Mononuclear cell (primary cell): Measurements from ENCODE around the gene GINS1. TPM values are rescaled to one million over a fixed set of nuclear protein-coding genes. Genes with fewer than 3 reads are reported as not detected.

Experiments used
- H3K27me3 ChIP-seq: 2 replicates; pipeline ENCODE4 v1.6.0; 2011; ENCODE audit warnings: low read length, control low read depth; ENCODE audit not compliant: insufficient read depth
- H3K4me1 ChIP-seq: 2 replicates; pipeline ENCODE4 v1.5.1; 2011; ENCODE audit warnings: mild to moderate bottlenecking, low read length, control low read depth; ENCODE audit not compliant: insufficient read depth
- H3K4me3 ChIP-seq: 2 replicates; pipeline ENCODE4 v1.5.1; 2011; ENCODE audit warnings: mild to moderate bottlenecking, low read length, moderate library complexity
- H3K9me3 ChIP-seq: 2 replicates; pipeline ENCODE4 v1.5.1; 2011; ENCODE audit warnings: low read depth, mild to moderate bottlenecking, control low read depth, low read length
- total RNA-seq: library from RNA; depleted of rRNA; stranded (reverse); fragments of >200 nt; gene quantifications from one replicate; pipeline ENCODE4 v1.2.3, GENCODE V29; 2012

GINS1 gene
- 0.21 TPM for total RNA-seq

DNA sequence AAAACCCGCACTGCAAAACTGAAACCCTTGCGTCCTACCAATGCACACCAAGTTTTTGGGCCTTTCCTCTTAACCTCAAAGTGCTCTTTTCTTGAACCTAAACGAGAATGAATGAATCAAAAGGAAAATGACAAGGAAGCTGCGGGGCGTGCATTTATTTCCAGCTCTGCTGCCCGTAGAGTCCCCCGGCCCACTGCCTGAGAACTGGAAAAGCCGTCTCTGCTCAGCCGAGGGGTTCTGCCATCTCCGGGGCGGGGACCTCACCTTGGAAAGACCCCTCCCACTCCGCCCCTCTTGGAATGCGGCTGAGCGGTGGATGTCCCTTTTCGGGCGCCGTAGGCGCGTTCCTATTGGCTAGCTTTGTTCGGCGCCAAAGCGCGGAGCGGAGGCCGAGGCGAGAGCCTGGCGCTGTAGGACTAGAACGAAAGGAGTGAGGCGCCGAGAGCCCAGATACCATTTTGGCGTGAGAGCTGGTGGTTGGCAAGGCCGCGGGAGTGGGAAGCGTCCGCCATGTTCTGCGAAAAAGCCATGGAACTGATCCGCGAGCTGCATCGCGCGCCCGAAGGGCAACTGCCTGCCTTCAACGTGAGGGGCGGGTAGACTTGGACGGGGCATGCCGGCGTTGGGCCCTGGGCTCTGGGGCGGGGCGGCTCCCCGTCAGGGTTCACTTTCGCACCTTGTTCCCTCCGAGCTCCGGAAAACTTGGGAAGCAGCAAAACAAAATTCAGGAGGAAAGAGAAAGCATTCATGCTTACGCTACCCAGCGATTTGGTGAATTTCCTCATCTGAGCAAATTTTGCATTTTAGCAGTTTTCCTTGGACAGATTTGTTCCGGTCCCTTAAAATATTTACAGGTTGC is at the start of gene GINS1:
Gene GINS1 (plus strand): TSS at position 363 of the 859 bp plus-strand sequence. CDS start 148 bp downstream, at position 511.
- Histone ChIP-seq H3K9me3 (peaks cover 5% of the 10 kb centered on the region), H3K4me3 (peak within 1 kb of the TSS; percentile 68)

DNA sequence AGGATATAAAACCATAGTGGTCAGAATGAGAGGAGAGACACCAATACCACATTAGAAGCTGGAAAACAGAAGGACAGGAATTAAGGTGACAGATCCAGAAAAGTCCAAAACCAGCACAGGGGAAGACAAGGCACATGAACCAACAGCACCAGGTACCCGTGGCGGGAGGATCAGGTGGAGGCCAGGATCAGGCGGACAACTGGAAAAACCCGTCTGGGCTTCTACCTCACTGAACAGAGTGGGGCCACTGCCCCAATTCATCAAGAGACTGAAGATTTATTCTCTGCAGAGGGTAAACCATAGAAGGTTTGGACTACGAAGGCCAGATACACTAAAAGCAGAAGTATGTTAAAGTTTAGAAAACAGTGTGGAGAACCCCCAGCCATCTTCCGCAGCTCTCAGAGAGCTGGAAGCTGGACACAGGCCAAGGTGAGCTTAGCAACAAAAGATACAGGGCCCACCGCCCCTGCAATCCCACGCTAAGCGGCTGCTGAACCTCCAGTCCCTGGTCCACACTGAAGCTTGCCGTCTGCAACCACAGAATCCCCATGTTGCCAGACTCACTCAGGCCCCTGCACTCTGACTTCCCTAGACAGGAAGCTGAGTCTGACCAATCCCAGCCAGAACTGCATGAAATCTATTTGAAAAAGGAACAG is 46.7 kb upstream of the GINS1 start:
- Histone ChIP-seq H3K4me3 (no peak overlapping the region), H3K27me3 (no peaks in the 10 kb centered on the region), H3K9me3 (no peaks in the 10 kb centered on the region), H3K4me1 (peaks cover 21% of the 10 kb centered on the region)

More for the DNA sequence above, at the start of gene GINS1:
- Histone ChIP-seq H3K27me3 (no peaks in the 10 kb centered on the region), H3K4me1 (peaks cover 18% of the 10 kb centered on the region)

DNA sequence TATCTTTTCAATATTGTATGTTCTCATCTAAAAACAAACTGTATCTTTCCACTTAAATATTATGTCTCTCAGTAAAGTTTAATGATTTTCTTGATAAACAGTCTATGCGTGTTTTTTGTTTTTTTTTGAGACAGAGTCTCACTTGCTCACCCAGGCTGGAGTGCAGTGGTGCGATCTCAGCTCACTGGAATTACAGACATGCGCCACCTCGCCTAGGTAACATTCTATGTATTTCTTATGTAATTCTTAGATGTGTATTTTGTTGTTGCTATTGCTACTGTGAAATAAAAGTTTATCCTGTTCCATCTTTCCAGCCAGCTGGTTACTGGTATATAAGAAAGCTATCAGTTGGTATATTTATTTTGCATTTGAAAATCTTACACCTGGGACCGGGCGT is 46.2 kb upstream of the GINS1 start:
- Histone ChIP-seq H3K27me3 (no peaks in the 10 kb centered on the region), H3K9me3 (no peaks in the 10 kb centered on the region), H3K4me1 (peaks cover 15% of the 10 kb centered on the region), H3K4me3 (no peak overlapping the region)

DNA sequence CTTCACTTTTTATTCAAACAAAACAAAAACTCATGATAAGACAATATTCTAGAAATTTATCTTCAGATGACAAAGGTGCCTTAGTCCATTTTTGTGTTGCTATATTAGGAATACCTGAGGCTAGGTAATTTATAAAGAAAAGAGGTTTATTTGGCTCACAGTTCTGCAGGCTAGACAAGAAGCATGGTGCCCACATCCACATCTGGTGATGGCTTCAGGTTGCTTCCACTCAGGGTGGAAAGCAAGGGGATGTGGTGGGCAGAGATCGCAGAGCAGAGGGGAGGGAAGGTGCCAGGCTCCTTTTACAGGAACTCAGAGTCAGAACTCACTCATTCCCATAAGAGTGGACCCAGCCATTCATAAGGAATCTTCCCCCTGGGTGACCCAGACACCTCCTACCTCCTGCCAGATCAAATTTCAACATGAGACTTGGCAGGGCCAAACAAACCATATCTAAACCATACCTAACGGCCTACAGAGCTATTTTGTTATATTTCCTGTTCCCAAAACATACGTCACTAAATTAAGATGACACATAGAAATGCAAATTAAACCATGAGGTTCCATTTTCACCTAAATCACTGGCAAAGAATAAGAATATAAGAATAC is 43.2 kb upstream of the GINS1 start:
- Histone ChIP-seq H3K4me1 (peaks cover 14% of the 10 kb centered on the region), H3K27me3 (no peaks in the 10 kb centered on the region), H3K9me3 (no peaks in the 10 kb centered on the region), H3K4me3 (no peak overlapping the region)

DNA sequence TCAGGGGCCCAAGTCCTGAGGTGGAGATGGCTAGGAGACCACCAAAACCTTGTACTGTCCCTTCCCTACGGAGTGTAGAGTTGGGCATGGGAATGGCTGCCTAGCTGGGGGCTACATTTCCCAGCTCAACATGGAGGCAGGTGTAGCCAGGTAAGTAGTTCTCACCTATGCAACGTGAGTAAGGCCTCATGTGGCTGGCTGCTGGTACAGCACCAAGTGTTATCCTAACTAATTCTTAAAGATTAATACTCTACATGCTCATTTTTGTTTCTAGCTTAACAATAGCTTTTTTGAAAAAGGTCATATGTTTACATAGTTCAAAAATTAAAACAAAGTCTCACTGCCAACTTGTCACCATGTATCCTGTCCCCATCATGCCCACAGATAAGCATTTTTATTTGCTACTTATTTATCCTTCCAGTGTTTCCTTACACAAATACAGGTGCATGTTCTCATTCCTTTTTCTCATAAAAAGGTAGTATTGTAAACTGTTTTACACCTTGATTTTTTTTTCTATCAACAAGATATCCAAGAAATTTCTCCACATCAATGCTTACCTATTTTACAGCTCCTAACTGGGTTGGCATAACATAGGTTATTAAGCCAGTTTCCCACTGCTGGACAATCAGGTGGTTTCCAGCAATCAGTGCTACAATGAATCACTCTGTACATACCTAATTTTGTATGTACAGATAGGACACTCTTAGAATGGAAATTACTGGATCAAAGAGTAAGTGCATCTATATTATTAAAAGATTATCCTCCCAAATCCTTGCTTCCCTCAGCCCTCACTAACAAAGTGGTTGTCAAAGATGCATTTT is 42.4 kb upstream of the GINS1 start:
- Histone ChIP-seq H3K4me1 (peaks cover 14% of the 10 kb centered on the region), H3K4me3 (no peak overlapping the region), H3K9me3 (no peaks in the 10 kb centered on the region), H3K27me3 (no peaks in the 10 kb centered on the region)

DNA sequence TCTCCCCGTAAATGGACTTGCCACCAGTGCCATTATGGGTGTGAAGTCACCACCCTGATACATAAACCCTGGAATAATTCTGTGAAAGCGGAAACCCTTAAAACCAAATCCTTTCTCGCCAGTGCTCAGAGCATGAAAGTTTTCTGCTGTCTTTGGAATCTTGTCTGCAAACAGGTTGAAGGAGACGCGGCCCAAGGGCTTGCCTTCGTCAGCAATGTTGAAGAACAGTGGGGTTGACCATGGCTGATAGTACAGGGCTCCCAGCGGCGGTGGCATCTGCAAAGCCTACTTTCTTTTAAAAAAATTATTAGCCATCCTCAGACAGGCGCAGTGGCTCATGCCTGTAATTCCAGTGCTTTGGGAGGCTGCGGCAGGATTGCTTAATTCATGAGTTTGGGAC is 38.9 kb upstream of the GINS1 start:
- H3K4me3 ChIP-seq, result no peak overlapping the region
- no peaks in the 10 kb centered on the region for H3K4me1 ChIP-seq
- no peaks in the 10 kb centered on the region for H3K27me3 ChIP-seq
- H3K9me3 ChIP-seq, result no peaks in the 10 kb centered on the region

DNA sequence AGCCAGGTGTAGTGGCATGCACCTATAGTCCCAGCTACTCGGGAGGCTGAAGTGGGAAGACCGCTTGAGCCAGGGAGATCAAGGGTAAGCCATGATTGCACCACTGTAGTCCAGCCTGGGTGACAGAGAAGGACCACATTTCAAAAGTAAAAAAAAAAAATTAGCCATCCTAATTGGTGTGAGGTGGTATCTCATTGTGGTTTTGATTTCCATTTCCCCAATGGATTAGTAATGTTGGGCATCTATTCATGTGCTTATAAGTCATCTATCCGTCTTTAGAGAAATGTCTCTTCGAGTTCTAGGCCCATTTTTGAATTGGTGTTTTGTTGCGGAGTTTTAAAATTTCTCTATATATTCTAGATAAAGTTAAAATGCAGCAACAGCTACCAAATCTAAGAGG is 38.5 kb upstream of the GINS1 start:
- no peaks in the 10 kb centered on the region for H3K4me1 ChIP-seq
- H3K9me3 ChIP-seq, result no peaks in the 10 kb centered on the region
- no peak overlapping the region for H3K4me3 ChIP-seq
- H3K27me3 ChIP-seq, result no peaks in the 10 kb centered on the region

DNA sequence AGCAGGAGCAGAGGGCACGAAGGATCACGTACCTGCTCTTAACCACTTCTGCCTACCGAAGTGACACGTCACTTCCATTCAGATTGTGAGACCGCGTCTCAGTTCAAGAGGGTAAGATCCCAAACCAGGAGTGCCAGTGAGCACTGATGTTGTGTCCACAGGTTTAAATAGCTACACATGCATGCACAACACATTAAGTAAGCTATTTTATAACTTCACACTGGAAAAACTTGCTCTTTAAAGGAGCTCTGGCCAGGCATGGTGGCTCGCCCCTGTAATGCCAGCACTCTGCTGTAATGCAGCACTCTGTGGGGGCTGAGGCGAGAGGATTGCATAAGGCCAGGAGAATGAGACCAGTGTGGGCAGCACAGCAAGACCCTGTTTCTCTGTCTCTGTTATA is 37.9 kb upstream of the GINS1 start:
- no peak overlapping the region for H3K4me3 ChIP-seq
- H3K9me3 ChIP-seq, result no peaks in the 10 kb centered on the region
- no peaks in the 10 kb centered on the region for H3K27me3 ChIP-seq
- no peaks in the 10 kb centered on the region for H3K4me1 ChIP-seq

DNA sequence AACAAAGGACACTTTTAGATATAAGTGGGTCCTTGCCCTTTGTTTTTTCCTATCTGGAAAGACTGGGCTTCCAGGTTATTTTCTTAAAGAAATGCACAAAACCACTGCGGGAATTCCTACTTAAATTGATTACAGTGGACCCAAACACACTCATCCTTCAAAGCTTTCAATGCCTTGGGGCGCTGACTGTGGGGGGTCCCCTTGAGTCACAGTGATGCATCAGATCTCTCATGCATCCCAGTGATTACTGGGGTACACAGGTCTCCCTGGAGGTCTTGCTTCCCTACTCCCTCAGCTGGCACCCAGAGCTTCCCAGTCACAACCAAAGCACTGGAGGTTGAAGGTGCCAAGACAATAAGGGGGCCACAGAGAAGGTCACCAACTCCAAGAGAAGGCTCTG is 37.5 kb upstream of the GINS1 start:
- H3K4me1 ChIP-seq, result no peaks in the 10 kb centered on the region
- H3K27me3 ChIP-seq, result no peaks in the 10 kb centered on the region
- H3K4me3 ChIP-seq, result no peak overlapping the region
- H3K9me3 ChIP-seq, result no peaks in the 10 kb centered on the region

DNA sequence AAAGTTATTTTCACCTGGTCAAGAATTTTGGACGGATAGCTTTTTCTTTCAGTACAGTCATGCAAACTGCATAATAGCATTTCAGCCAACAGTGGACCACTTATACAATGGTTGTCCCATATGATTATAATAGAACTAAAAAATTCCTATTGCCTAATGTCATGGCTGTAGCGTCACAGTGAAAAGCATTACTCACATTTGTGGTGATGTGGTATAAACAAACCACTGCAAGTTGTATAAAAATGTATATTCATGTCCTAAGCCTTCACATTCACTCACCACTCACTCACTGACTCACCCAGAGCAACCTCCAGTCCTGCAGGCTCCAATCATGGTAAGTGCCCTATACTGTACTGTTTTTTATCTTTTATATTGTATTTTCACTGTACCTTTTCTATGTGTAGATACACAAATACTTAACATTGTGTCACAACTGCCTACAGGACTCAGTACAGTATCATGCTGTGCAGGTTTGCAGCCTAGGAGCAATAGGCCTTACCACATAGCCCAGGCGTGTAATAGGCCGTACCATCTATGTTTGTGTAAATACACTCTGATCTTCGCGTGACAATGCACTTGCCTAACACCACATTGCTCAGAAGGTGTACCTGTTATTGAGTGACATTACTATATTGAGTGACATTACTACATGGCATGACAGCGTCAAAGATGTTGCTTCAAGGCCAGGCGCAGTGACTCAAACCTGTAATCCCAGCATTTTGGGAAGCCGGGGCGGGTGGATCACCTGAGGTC is 34.7 kb upstream of the GINS1 start:
- Histone ChIP-seq H3K9me3 (no peaks in the 10 kb centered on the region), H3K4me1 (no peaks in the 10 kb centered on the region), H3K4me3 (no peak overlapping the region), H3K27me3 (no peaks in the 10 kb centered on the region)

DNA sequence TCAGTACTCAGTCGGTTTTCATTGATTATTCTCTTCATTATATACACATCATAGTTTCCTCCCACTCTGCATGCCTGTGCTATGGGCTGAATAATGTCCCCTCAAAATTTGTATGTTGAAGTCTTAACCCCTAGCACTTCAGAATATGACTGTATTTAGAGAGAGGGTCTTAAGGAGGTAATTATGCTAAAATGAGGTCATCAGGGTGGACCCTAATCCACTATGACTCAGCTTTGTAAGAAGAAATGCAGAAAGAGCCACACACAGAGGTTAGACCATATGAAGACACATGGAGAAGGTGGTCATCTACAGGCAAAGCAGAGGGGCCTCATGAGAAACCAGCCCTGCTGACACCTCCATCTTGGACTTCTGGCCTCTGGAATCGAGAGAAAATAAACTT is 32.6 kb upstream of the GINS1 start:
- Histone ChIP-seq H3K4me1 (no peaks in the 10 kb centered on the region), H3K9me3 (no peaks in the 10 kb centered on the region), H3K27me3 (no peaks in the 10 kb centered on the region), H3K4me3 (no peak overlapping the region)

DNA sequence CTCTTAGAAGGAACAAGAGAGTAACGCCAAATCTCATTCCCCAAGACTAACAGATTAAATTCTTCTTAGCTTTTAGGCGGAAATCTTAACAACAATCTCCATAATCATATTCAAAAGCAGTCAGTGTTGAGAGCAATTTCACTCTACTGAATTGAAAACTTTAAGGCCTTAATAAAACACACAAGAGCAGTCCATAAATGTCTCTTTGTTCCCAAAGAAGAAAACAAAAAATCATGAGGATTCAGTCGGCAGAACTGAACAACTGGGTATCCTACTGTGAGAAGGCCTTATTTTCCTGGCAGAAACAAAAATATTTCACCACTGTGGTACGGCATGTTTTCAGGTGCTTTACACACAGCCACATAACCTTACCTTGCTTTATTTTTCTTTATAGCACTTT is 31.2 kb upstream of the GINS1 start:
- Histone ChIP-seq H3K4me1 (no peaks in the 10 kb centered on the region), H3K9me3 (no peaks in the 10 kb centered on the region), H3K4me3 (no peak overlapping the region), H3K27me3 (no peaks in the 10 kb centered on the region)

DNA sequence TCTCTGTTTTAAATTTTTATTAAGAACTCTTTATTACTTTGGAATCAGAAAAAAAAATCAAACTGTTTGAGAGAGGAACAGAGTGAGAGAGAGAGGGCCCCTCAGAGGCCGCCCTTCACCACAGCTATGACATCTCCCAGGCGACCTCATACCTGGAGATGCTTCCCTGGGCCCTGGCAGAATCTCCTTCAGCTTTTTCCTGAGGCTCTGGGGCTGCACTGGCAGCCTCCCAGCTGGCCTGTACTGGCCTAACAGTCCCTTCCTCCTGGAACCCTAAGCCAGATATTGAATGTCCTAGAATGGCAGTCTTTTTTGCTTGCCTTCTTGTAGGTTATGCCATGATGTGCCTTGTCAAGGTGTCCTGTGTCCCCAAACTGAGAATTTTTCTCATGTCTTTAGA is 30.6 kb upstream of the GINS1 start:
- Histone ChIP-seq H3K4me3 (no peak overlapping the region), H3K27me3 (no peaks in the 10 kb centered on the region), H3K4me1 (no peaks in the 10 kb centered on the region), H3K9me3 (no peaks in the 10 kb centered on the region)

DNA sequence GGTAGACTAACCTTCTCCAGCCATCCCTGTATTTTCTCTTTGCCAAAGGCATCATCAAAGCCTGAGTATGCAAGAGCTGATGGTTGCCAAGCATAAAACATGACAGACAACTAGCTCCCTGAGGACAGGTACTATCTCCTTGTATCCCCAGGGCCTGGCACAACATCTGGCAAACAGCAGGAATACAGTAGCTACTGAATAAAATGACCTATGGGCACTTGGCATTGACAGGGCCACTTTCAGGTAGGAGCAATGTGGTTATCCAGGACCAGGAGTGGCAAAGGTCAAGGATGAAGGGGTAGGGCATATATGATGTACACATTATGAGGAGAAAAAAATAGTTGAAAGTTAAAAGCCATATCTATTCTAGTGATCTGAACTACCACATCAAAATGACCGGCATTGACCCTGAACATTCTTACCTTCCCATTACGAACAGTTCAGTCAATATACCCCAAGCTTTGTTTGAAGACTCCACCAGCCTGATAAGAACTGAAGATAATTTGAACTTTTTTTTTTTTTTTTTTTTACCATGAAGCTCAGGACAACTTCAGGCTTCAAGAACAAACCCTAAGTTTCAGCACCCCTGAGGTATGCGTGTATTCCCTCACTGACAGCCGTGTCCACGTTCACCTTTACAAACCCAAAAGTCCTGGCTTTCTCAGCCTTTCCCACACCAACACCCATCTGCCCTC is 29.1 kb upstream of the GINS1 start:
- Histone ChIP-seq H3K9me3 (no peaks in the 10 kb centered on the region), H3K4me3 (no peak overlapping the region), H3K4me1 (no peaks in the 10 kb centered on the region), H3K27me3 (no peaks in the 10 kb centered on the region)
